Erythroblast (primary cell): ENCODE results near the gene PPFIBP2.

Source experiments
- GATA1 ChIP-seq: IDR thresholded peaks from 2 replicates; pipeline ENCODE4 v1.6.1; 2011; ENCODE audit warnings: low read depth, mild to moderate bottlenecking, control low read depth, low read length, moderate library complexity
- POLR2A ChIP-seq: IDR thresholded peaks from 2 replicates; pipeline ENCODE4 v1.6.1; 2011; ENCODE audit warnings: mild to moderate bottlenecking, low read length

GRCh38 chr11:7498193-7498592 is 15.6 kb upstream of the PPFIBP2 start:
- TF ChIP-seq POLR2A (no peak), GATA1 (no peak)
